ENCODE measurements around the gene PRKCB. TPM values are rescaled to one million over a fixed set of nuclear protein-coding genes. Genes with fewer than 3 reads are reported as not detected.
A peak's percentile ranks its signal among the peaks of the same experiment; 100 is the strongest.
"Not testable (repeated sequence)": the region's sequence is repeated elsewhere in the genome, so short reads cannot be mapped to it uniquely, and the experiment has no call there.

PRKCB gene
- total RNA-seq, 2 donors from 2014 or later, result 3.8 to 7.3 TPM

GRCh38 chr16:24010440-24011089, 174.8 kb downstream of the PRKCB start:
- peak; percentile 80 for ATAC-seq
- intact Hi-C loops (cut with DNase I, micrococcal nuclease), result loop anchor here (5.0 kb wide), 2 partner anchors 208 to 213 kb away; no protein-coding TSS in a partner anchor
- peak; percentile 75 to 92 for DNase-seq

GRCh38 chr16:24011237-24011636, 175.5 kb downstream of the PRKCB start:
- ATAC-seq (peak; percentile 79), DNase-seq (no peak)
- intact Hi-C loops (cut with DNase I, micrococcal nuclease), result loop anchor here (5.0 kb wide), 2 partner anchors 209 to 214 kb away; no protein-coding TSS in a partner anchor

- intact Hi-C loops (cut with DNase I, micrococcal nuclease), result loop anchor here (5.0 kb wide), 2 partner anchors 211 to 216 kb away; no protein-coding TSS in a partner anchor
- DNase-seq, result no peak
- ATAC-seq, result no peak
Measured at GRCh38 chr16:24013054-24013636, 177.4 kb downstream of the PRKCB start.

GRCh38 chr16:24013864-24014645, 178.3 kb downstream of the PRKCB start:
- peak; percentile 51 to 68 for DNase-seq
- ATAC-seq, result peak; percentile 85
- intact Hi-C loops (cut with DNase I, micrococcal nuclease), result loop anchor here (5.0 kb wide), 2 partner anchors 212 to 217 kb away; no protein-coding TSS in a partner anchor

GRCh38 chr16:24014955-24015354, 179.2 kb downstream of the PRKCB start:
- DNase-seq, ATAC-seq: not testable (repeated sequence)
- intact Hi-C loops (cut with DNase I, micrococcal nuclease), result loop anchor here (5.0 kb wide), 2 partner anchors 213 to 218 kb away; no protein-coding TSS in a partner anchor

GRCh38 chr16:24015923-24016322, 180.1 kb downstream of the PRKCB start:
- DNase-seq, result no peak
- no peak for ATAC-seq

GRCh38 chr16:24018485-24018884, 182.7 kb downstream of the PRKCB start:
- ATAC-seq (no peak), DNase-seq (no peak)
- intact Hi-C loops (cut with DNase I, micrococcal nuclease), result no loop called here

More at GRCh38 chr16:24015923-24016322, 180.1 kb downstream of the PRKCB start:
- intact Hi-C loops (cut with DNase I, micrococcal nuclease), result no loop called here

- intact Hi-C loops (cut with DNase I, micrococcal nuclease), result no loop called here
- DNase-seq (no peak), ATAC-seq (no peak)
Measured at GRCh38 chr16:24022797-24023196, 187.0 kb downstream of the PRKCB start.

GRCh38 chr16:24023621-24024020, 187.8 kb downstream of the PRKCB start:
- no peak for DNase-seq
- no peak for ATAC-seq
- intact Hi-C loops (cut with DNase I, micrococcal nuclease), result no loop called here

GRCh38 chr16:24024971-24025370, 189.2 kb downstream of the PRKCB start:
- intact Hi-C loops (cut with DNase I, micrococcal nuclease), result no loop called here
- DNase-seq, result no peak

GRCh38 chr16:24027466-24027865, 191.7 kb downstream of the PRKCB start:
- no peak for DNase-seq
- no peak for ATAC-seq
- intact Hi-C loops (cut with DNase I, micrococcal nuclease), result no loop called here

More at GRCh38 chr16:24024971-24025370, 189.2 kb downstream of the PRKCB start:
- no peak for ATAC-seq

- DNase-seq, ATAC-seq: not testable (repeated sequence)
- intact Hi-C loops (cut with DNase I, micrococcal nuclease), result loop anchor here in 1 of 2 donors (10.0 kb wide), 1 partner anchor 225 kb away; no protein-coding TSS in a partner anchor
Measured at GRCh38 chr16:24029841-24030240, 194.1 kb downstream of the PRKCB start.

GRCh38 chr16:24035127-24035842, 199.5 kb downstream of the PRKCB start:
- DNase-seq, result peak in 1 of 2 donors; percentile 19
- ATAC-seq, result peak; percentile 66
- intact Hi-C loops (cut with DNase I, micrococcal nuclease), result loop anchor here in 1 of 2 donors (10.0 kb wide), 1 partner anchor 230 kb away; no protein-coding TSS in a partner anchor

- intact Hi-C loops (cut with DNase I, micrococcal nuclease), result loop anchor here in 1 of 2 donors (10.0 kb wide), 1 partner anchor 231 kb away; no protein-coding TSS in a partner anchor
- ATAC-seq (no peak), DNase-seq (no peak)
Measured at GRCh38 chr16:24036038-24036543, 200.3 kb downstream of the PRKCB start.

GRCh38 chr16:24036614-24037013, 200.8 kb downstream of the PRKCB start:
- intact Hi-C loops (cut with DNase I, micrococcal nuclease), result loop anchor here in 1 of 2 donors (10.0 kb wide), 1 partner anchor 232 kb away; no protein-coding TSS in a partner anchor
- DNase-seq (peak; percentile 25 to 29), ATAC-seq (peak; percentile 88)

GRCh38 chr16:24037335-24037734, 201.6 kb downstream of the PRKCB start:
- ATAC-seq (no peak), DNase-seq (no peak)
- intact Hi-C loops (cut with DNase I, micrococcal nuclease), result loop anchor here in 1 of 2 donors (10.0 kb wide), 1 partner anchor 233 kb away; no protein-coding TSS in a partner anchor

- peak; percentile 32 to 73 for DNase-seq
- ATAC-seq, result peak; percentile 56
- intact Hi-C loops (cut with DNase I, micrococcal nuclease), result loop anchor here in 1 of 2 donors (5.0 to 10.0 kb wide), 2 partner anchors 213 to 460 kb away; partner anchors contain the start of gene CACNG3
Measured at GRCh38 chr16:24041834-24042631, 206.2 kb downstream of the PRKCB start.

Measured in left colon (tissue), 2 donors.